HG02623 (cell line): Measurements from ENCODE around the gene SKIC2.
A peak's percentile ranks its signal among the peaks of the same experiment; 100 is the strongest.
"Not testable (repeated sequence)": the region's sequence is repeated elsewhere in the genome, so short reads cannot be mapped to it uniquely, and the experiment has no call there.

ENCODE experiments used
- ATAC-seq: cut with Tn5 transposase; IDR thresholded peaks from one replicate; pipeline ENCODE4 v1.9.1; 2021; ENCODE audit warnings: moderate library complexity; ENCODE audit not compliant: unreplicated experiment

Gene SKIC2

DNA sequence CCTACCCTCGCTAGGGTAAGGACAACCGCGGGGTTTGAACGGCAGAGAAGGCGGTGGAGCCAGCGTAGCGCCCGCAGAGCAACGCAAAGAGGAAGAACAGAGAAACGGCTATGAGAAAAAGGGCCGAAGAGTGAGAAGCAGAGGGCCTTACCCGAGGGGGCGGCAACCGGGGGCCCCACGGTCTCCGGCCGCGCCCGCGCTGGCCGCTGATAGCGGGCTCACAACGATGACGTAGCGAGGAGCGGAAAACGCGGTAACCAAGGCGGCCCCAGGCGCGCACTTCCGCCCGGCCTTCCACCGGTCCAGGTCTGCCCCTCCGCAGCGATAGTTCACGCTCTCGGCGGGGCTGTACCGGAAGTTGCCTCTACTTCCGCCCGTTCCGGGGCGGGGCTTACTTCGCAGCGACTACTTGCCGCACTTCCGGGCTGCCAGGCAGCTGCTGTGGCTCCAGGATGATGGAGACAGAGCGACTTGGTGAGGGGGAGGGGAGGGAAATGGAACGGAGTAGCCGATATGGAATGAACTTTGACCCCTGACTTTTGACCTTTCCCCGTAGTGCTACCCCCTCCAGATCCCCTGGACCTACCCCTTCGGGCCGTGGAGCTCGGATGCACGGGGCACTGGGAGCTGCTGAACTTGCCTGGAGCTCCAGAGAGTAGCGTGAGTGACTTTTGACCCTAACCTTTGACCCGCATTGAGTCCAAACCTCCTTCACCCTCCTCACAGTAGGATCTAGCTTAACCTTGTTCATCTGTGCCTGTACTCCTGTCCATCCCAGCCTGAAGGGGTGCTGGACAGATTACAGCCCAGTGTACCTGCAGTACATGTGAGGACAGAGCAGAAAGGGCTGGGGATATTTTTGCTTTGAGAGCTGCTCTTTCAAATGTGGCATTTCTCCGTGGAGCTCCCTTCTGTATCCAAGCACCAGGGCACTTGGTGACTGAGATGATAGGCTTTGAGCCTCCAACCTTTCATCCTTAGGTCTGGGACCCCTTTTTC is at the start of gene SKIC2, which contains the start of gene NELFE:
Gene SKIC2, plus strand, starts transcription at position 435 of the 999 bp plus-strand sequence. Its CDS starts 18 bp downstream, at position 453.
Gene NELFE, minus strand, starts transcription at position 231 of the 999 bp plus-strand sequence. CDS start 525 bp downstream, outside the sequence.
- peak; percentile 98 for ATAC-seq

DNA sequence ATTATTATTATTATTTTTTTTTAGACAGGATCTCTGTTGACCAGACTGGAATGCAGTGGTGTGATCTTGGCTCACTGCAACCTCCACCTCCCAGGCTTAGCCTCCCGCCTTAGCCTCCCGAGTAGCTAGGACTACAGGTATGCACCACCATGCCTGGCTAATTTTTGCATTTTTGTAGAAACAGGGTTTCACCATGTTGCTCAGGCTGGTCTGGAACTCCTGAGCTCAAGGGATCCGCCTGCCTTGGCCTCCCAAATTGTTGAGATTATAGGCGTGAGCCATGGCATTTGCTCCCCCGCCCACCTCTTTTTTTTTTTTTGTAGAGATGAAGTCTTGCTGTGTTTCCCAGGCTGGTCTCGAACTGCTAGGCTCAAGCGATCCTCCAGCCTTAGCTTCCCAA is 49.7 kb upstream of the SKIC2 start:
- ATAC-seq: not testable (repeated sequence)

DNA sequence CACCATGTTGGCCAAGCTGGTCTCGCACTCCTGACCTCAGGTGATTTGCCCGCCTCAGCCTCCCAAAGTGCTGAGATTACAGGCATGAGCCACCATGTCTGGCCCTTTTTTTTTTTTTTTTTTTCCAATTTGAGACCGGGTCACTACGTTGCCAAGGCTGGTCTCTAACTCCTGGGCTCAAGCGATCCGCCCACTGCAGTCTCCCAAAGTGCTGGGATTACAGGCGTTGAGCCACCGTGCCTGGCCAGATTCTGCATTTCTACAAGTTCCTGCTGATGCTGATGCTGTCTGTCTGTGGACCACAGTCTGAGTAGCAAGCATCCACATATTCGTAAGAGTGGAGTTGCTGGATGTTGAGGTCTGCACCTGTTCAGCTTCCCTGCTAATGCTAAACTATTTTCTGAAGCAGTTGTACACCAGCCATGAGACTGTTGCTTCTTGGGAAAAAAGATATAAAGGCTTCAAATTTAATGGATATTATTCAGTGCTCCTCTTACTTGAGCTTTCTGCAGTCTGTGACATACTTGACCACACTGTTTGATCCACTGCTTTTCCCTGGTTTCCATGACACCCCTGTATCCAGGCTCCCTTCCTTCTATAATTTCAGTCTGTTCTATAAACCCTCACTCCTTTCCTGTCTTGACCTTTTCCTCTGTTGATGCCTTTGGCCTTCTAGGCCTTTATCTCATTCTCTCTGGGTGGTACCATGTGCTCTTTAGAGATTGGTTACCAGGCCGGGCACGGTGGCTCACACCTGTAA is 47.0 kb upstream of the SKIC2 start:
- ATAC-seq: no peak

DNA sequence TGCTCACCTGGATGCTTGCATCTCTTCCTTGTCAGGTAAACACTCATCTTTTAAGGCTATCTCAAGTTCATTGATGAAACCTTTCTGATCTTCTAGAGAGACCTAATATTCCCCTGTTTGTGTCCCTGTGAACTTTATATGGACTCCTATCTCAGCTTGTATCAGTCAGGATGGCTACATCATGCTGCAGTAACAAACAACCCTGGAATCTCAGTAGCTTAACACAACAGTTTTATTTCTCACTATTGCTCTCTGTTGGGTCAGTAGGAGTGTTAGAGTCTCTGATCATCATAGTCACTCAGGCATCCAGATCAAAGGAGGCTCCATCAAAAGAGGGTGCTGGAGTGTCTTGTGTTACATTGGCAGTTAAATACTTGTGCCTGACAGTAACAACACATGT is 43.6 kb upstream of the SKIC2 start:
- ATAC-seq: no peak

DNA sequence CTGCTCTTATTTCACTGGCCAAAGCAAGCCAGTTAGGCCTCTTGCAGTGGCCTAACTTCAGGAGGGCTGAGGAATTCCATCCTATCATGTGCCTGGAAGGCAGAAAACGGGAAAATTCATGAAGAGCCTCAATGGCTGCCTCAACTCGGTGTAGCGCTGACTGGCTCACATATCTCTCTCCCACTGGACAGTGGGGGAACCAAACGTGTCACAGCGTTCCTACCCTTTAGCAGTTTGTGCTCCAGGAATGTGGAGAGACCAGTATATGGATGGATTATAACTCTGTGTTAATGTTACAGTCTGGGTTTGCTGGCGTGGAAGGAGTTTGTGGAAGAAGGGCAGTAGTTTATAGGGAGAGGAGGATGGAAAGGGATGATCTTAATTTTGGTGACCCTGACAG is 43.2 kb upstream of the SKIC2 start:
- no peak for ATAC-seq

DNA sequence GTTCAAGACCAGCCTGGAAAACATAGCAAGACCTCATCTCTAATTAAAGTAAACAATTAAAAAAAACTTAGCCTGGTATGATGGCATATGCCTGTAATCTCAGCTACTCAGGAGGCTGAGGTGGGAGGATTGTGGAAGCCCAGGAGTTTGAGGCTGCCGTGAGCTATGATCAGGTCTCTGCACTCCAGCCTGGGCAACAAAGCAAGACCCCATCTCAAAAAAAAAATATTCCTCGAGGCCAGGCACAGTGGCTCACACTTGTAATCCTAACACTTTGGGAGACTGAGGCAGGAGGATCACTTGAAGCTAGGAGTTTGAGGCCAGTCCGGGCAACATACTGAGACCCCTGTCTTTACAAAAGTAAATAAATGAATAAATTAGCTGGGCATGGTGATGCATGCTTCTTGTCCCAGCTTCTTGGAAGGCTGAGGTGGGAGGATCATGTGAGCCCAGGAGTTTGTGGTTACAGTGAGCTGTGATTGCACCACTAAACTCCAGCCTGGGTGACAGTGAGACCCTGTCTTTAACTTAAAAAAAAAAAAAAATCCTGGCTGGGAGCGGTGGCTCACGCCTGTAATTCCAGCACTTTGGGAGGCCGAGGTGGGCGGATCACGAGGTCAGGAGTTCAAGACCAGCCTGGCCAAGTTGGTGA is 40.8 kb upstream of the SKIC2 start:
- no peak for ATAC-seq

DNA sequence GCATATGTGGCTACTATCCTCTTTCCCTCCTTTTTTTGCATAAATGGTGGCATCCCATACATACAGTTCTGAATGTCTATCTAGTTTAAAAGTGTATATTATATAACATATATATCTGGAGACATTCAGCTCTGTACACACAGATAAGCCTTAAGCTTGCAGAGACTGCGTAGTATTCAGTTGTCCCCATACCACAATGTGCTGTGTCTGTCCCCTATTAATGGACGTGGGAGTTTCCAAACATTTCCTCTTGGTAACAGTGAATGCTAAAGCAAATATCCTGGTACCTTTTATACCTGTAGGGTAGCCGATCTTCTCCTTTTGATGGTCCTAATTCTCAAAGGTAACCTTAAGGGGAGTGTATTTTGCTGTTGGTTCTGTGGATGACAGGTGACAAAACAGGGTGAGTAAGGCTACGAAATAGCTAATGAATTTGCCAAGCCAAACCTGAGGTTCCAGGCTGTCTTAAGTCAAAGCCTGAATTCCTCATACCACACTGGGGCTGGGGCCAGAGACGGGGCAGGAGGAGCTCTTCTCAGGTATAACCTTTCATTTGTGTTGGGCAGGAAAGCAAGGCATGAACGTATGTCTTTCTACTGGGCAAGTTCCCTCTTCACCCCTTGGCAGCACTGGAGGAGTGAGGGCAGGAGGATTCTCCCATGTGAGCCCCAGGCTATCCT is 39.2 kb upstream of the SKIC2 start:
- ATAC-seq: no peak

DNA sequence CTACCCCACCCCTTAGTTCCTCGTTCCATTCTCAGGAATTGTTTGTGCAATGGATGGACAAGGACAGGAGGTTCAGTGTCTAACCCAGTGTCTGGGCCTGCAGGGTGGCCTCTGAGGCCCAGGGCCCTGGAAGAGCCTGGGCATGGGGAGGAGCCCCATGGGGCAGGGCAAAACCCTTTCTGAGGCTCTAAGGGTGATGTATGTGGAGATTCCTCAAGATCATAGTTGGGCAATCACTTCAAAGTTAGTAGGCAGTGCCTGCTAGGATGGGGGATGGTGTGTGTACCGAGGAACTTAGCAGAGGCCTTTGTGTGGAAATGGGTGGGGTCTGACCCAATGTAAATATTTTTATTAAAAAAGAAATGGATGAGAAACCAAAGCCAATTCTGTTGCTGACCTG is 38.2 kb upstream of the SKIC2 start:
- no peak for ATAC-seq

DNA sequence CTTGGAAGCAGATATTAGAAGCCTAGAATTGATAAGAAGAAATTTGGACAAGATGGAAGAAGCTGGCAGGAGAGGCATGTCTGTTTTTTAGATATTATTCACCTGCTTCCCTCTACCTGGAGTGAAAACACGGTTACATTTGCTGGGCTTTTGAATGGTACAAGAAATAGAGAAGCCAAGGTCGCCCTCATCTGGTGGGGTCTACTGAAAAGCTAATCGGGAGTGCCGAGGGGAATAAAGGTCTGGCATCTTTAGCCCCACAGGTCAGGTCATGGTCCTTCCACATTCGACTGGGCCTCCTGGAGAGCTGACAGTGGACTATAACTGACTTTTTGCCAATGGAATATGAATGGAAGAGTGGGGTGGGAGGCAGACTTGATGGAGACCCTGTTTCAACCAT is 36.0 kb upstream of the SKIC2 start:
- no peak for ATAC-seq

DNA sequence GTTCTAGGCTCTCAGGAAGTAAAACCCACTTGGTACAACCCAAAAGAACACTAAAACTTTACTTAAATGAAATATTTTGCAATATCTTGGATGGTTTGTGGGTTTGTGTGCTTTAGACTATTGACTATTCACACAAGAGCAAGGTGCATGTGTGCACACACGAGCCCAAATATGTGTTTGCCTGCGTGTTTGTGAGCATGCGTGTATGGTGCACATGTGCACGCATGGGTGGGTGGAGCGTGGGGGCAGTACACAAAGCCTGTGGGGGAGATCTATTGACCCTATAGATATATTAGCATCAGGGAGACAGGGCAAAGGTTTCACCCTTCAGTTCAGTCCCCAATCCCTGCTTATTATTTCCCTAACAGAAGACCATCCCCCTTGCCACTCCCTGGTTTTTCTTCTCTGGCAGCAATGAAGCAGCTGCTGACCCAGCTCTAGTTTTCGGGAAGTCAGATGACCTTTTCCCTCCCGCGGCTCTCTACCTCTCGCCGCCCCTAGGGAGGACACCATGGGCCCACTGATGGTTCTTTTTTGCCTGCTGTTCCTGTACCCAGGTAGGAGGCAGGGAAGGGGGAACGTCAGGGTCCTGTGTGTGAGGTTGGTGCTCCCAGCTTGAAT is 31.6 kb upstream of the SKIC2 start, which contains the start of gene C2:
Gene C2, plus strand, starts transcription at position 476 of the 621 bp plus-strand sequence. Its CDS starts 36 bp downstream, at position 512.
- no peak for ATAC-seq

DNA sequence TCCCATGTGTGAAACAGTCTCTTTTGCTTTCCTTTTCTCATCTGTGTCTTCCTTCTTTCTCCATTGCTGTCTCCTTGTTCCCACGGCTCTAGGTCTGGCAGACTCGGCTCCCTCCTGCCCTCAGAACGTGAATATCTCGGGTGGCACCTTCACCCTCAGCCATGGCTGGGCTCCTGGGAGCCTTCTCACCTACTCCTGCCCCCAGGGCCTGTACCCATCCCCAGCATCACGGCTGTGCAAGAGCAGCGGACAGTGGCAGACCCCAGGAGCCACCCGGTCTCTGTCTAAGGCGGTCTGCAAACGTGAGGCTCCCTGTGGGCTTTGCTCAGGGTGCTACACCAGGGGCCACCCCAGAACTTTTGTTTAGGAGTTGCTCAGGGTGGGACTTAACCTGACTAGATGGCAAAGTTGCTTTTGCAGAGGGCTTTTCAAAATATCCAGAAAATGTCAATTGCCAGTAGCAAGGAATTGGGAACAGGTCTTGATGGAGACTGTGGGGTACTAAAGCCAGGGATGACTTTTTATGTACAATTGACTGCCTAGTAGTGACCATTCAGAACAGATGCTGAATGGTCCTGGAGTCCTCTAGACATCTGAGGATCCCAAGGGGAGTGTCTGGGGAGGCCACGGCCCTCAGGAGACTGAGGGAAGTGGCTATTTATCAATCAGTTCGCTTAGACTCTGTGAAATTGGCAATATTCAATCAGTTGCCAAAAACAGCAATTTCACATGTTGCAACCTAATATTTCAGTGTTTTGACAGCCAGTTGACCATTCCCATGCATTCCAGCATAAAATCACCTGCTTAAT is 30.9 kb upstream of the SKIC2 start:
- ATAC-seq: no peak

DNA sequence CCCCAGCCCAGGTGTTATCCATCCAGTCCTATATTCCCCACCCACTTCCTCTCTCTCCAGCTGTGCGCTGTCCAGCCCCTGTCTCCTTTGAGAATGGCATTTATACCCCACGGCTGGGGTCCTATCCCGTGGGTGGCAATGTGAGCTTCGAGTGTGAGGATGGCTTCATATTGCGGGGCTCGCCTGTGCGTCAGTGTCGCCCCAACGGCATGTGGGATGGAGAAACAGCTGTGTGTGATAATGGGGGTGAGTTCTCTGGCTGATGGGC is 30.4 kb upstream of the SKIC2 start:
- no peak for ATAC-seq

DNA sequence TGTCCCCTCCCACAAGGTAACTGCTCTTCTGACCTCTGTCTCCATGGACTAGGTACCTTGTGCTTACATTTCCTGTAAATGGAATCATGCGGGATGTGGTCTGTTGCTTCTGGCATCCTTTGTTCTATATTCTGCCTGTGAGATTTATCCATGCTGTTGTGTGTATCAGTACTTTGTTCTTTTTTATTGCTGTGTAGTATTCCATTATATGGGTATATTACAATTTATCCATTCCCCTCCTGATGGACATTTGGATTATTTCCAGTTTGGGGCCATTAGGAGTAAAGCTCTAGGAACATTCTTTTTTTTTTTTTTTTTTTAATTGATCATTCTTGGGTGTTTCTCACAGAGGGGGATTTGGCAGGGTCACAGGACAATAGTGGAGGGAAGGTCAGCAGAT is 28.0 kb upstream of the SKIC2 start:
- ATAC-seq: no peak

DNA sequence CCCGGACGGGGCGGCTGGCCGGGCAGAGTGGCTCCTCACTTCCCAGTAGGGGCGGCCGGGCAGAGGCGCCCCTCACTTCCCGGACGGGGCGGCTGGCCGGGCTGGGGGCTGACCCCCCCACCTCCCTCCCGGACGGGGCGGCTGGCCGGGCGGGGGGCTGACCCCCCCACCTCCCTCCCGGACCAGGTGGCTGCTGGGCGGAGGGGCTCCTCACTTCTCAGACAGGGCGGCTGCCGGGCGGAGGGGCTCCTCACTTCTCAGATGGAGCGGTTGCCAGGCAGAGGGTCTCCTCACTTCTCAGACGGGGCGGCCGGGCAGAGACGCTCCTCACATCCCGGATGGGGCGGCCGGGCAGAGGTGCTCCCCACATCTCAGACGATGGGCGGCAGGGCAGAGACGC is 26.8 kb upstream of the SKIC2 start:
- not testable (repeated sequence) for ATAC-seq

DNA sequence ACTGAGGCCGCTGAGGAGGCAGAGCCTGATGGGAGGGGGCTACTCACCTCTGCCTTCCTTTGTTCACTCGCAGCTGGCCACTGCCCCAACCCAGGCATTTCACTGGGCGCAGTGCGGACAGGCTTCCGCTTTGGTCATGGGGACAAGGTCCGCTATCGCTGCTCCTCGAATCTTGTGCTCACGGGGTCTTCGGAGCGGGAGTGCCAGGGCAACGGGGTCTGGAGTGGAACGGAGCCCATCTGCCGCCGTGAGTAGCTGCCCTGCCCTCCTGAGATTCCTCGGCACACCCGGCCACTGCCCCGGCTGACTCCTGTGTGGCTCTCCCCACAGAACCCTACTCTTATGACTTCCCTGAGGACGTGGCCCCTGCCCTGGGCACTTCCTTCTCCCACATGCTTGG is 25.4 kb upstream of the SKIC2 start:
- no peak for ATAC-seq

DNA sequence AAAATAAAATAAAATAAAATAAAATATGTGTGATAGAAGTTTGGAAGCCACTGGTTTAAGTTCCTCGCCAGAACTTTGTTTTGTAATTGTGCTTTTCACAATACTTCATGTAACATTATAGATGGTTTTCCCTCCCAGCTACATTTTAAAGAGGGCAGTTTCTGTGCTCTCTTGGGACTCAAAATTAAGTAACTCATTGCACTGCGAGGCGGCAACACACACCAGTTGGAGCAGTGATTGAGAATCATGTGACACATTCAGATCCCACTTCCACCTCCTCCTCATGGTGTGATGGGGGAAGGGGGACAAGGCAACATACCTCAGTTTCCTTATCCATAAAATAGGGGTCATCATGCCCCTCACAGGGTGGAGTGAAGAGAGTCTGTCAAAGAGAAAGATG is 24.0 kb upstream of the SKIC2 start:
- ATAC-seq: no peak

DNA sequence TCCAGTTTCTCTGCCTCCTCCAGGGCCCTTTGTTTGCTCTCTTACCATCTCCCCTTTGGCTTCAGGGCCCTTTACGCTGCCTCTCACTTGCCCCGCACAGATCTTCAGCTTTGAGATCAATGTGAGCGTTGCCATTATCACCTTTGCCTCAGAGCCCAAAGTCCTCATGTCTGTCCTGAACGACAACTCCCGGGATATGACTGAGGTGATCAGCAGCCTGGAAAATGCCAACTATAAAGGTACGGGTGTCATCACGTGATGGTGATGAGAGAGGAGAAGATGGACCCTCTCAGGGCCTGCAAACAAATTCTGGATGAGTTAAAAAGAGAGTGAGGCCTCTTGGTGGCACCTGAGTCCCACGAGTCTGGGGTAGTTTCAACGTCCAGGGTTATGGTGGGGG is 23.2 kb upstream of the SKIC2 start:
- no peak for ATAC-seq

DNA sequence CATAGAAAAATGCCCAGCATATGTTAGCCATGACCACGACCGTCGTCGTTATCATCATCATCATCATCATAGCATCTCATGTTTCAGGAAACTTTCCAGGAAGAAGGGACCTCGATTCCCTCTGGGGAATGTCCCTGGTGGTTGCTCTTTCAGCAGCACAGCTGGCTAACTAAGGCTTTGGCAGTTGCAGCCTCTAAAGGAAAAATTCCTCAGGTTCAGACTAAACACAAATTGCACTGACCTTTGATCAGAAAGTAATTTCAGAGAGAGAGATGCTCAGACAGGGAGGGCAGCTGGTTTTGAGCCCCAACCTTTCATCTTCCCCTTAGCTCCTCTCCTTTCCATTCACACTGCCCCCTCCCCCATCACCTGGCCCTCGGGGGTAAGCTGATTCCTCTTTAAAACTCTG is 18.7 kb upstream of the SKIC2 start:
- ATAC-seq: no peak

DNA sequence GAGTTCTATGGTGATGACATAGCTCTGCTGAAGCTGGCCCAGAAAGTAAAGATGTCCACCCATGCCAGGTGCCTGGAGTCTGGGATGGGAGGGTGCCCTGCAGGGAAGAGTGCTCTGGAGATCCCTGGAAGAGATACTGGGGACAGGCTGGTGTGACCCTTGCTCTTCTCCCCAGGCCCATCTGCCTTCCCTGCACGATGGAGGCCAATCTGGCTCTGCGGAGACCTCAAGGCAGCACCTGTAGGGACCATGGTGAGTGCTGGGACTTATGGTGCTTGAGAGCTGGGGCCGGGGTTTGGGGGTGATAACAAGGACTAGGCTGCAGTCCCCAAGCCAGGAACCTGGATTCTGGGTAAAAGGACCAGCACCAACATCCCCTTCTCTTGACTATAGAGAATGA is 15.2 kb upstream of the SKIC2 start:
- no peak for ATAC-seq

DNA sequence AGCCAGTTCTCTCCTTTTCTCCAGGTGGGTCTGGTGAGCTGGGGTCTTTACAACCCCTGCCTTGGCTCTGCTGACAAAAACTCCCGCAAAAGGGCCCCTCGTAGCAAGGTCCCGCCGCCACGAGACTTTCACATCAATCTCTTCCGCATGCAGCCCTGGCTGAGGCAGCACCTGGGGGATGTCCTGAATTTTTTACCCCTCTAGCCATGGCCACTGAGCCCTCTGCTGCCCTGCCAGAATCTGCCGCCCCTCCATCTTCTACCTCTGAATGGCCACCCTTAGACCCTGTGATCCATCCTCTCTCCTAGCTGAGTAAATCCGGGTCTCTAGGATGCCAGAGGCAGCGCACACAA is 13.8 kb upstream of the SKIC2 start:
- no peak for ATAC-seq
